GM12801 (cell line): ENCODE data around the gene LFNG.

Experiments used
- TF ChIP-seq, protein P1 (sequence below): IDR thresholded peaks from one replicate; pipeline ENCODE4 v1.5.1; 2011; ENCODE audit warnings: control low read depth; ENCODE audit not compliant: insufficient read length; ENCODE audit errors: extremely low read depth

The LFNG gene

DNA sequence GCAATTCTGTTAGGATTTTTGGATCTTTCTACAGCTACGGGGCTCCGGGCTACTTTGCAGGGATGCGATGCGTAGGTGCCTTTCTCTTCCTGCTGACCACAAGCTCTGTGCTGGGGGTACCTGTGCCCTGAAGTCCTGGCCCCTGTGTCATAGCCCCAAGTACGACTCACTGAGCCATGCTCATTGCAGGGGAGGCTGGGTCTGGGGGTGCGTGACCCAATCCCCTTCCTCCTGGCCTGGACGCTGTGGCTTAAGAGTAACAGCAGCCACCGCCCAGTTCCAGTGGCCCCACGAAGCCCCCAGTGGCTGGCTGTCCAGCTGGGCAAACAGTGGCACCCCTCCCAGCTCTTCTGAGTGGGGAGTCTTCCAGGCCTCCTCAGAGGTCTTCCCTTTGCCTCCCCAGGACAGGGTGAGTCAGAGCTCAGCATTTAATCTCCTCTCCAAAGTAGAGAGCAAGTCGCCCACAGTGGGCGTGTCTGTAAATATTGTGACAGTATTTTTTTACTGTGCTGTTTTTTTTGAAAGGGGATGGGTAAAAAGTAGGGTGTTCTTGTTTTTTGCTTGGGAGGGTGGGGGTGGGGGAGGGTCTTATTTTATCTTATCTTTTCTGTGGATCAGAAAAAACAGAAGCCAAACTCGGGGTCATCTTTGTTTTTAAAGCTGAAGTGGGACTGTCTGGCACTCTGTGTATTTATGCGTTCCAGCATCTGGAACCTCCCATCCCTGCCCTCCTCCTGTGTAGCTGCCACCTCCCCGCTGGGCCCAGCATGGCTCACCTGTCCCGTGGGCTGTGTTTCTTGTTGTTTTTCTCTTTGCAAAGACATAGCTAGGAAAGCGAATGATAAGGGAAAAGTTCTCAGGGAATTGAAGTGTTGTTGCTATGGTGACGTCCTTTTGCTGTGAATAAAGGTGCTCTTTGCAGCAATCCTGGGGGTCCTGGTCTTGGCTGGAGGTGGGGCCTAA is 8.2 kb downstream of the LFNG start:
- TF ChIP-seq, protein P1, sequence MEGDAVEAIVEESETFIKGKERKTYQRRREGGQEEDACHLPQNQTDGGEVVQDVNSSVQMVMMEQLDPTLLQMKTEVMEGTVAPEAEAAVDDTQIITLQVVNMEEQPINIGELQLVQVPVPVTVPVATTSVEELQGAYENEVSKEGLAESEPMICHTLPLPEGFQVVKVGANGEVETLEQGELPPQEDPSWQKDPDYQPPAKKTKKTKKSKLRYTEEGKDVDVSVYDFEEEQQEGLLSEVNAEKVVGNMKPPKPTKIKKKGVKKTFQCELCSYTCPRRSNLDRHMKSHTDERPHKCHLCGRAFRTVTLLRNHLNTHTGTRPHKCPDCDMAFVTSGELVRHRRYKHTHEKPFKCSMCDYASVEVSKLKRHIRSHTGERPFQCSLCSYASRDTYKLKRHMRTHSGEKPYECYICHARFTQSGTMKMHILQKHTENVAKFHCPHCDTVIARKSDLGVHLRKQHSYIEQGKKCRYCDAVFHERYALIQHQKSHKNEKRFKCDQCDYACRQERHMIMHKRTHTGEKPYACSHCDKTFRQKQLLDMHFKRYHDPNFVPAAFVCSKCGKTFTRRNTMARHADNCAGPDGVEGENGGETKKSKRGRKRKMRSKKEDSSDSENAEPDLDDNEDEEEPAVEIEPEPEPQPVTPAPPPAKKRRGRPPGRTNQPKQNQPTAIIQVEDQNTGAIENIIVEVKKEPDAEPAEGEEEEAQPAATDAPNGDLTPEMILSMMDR = no peak

DNA sequence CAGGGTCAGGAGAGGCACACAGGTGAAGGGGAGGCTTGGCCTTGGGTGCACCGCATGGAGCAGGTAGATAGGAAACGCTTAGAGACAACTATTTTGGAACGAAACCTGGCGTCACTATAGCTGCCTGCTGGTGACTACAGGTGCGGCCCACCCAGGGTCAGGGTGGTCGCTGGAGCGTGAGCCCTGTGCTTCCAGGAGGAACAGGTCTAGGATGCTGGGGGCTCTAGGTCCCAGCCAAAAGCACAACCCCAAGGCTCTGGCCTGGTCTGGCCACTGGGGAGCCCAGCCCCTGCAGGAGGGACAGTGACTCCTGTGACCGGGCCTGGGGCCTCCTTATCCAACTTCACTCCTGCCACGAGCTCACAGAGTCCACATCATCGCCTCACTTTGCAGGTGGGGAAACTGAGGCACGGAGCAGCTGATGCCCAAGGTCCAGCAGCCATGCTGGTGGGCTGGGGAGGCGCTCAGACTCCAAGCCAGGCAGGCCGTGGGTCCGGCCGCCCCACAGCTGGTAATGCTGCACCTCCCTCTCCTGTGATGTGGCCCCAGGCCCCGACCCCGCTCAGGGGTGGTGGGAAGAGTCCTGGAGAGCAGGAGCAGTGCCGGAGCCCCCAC is 9.0 kb downstream of the LFNG start:
- TF ChIP-seq, protein P1 = no peak

DNA sequence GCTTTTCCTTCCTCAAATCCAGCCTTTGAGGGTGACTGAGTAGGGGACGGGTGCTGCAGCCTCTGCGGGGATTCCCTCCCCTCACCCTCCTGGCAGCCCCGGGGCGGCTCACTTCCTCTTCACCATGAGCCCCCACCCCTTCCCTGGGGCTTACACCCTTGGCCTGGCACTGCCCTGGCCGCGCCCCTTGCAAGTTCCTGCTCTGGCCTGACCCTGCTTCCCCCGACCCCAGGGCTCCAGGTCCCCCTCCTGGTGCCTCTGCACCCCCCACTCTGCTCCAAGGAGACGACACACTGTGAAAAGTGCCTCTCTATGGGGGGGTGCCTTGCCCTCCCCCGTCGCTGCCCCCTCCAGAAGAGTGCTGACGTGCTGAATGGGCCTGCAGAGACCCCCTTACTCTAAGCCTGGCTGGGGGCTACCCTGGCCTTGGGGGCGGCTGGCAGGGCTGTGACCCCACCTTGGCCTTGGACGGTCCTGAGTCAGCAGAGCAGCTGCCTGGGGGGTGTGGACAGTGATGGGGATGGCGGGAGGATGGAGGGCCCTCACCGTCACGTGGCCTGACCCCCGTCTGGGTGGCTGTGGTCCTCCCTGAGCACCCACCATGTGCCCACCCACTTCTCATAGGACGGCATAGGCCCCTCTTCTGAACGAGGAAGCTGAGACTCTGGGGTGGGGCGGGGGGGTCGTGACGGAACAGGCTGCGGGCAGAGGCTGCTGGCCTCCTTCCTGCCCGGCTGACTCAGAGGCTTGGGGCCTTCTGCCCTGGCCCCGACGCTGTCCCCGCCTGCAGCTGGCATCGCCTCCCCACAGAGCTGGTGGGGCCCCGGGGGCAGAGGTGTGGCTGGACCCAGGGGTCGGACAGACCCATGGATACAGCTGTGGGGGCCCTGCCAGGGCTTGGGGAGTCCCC is 9.8 kb downstream of the LFNG start:
- TF ChIP-seq, protein P1 = no peak

DNA sequence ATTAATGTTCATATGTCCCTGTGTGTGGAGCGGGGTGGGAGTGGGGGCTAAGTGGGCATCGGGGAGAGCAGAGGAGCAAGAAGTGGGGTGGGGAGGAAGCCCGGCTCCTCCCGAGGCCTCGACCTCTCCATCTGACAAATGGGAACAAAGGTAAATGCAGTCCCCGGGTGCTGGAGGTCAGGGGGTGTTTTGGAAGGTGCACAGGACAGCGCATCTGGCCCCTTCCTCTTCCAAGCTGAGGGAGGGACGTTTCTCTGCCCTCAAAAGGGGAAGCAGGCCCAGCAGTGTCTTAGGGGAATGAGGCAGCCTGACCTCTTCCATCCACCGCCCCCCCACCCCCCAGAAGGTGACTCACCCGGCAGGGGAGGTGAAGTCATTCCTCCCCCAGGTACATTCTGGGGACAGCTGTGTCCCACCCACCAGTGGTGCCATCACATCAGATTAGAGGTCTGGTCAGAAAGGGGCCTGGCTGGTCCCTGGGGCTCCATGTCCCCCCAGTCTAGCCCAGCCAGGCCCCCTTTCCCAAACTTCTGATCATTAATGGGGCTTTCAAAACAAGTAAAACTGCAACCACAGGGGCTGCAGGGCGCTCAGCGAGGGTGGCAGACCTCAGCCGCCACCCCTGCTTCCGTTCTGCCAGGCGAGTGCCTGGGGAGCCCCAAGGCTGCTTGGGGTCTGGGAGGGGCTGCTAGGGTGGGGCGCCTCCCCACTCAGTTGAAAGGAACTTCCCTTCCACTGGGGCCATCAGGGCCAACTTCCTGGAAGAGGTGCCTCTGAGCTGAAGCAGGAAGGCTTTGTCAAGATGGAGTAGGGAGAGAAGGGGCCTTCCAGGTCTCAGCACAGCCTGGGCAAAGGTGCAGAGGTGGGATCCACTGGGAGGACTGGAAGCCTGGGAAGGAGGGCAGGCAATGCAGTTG is 10.8 kb downstream of the LFNG start:
- TF ChIP-seq, protein P1 = no peak

DNA sequence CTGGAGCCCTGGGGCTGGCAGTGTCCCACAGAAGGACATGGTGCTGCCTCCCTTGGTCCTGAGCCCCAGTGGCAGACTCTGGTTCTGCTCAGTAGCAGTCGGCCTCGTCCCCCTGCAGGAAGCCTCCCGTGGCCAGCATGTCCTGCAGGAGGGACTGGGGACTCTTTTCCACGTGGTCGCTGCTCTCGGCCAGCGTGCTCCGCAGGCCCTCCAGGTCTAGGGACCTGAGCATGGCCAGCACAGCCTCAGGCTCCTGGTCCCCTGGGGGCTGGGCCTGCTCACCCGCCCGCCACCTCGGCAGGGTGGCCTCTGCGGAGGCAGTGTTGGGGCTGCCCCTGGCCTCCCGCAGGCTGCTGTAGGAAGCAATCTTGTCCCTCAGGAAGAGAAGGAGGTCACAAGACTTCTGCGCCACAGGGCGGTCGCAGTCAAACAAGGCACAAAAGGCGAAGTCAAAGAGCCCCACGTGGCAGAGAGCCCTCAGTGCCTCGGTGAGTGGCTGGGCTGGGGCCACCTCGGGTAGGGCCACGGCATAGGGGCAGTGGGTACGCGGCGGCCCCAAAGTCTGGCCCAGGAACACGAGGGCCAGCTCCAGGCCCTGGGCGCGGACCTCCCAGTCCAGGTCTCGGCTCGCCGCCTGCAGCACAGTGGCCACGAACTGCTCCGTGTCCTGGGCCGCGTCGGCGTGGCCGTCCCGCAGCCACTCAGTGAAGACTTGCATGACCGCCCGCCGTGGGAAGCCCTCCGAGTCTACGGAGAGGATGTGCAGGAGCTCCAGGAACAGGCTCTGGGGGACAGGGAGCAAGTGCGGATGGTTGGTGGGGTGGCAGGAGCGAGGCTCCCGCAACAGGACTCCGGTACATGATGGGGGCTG is 18.6 kb downstream of the LFNG start:
- TF ChIP-seq, protein P1 = no peak
